GM19193 (cell line): ENCODE data around the gene CD209.

Experiments used
- POLR2A ChIP-seq: IDR thresholded peaks from 4 replicates; pipeline ENCODE4 v1.6.1; 2011; ENCODE audit not compliant: insufficient read depth, insufficient read length; ENCODE audit errors: extremely low read depth

Gene CD209

DNA sequence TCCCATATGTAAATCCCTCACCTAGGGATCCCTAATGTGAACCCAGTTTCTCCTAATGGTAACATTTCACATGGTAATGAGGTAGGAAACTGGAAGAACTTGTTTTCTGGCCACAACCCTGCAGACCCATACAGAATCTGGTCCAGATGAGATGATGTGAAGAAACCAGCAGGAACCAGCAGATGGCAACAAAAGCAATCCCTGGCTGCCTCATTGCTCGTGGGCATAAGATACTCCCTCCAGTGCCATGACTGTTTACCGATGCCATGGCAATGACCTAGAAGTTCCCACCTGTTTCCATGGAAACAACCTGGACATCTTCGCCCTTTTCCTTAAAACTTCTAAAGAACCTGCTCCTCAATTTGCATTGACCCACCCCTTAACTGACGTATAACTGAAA, 1.4 kb upstream of the CD209 start:
- TF ChIP-seq POLR2A = no peak

DNA sequence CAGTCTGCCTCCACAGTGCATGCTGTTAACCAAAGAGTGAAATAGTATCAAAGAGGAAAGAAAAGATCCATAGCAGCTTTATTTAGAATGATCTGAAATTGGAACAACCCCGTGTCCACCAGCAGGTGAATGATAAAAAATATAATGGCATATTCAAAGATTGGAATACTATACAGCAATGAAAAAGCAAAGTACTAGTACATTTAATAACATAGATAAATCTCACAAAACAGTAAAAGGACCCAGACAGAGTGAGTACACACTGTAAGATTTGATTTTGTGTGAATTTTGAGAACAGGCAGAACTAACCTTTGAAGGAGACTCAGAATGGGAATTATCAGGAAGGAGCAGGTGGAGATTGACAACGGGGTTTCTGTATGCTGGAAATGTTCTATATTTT, 837 bp upstream of the CD209 start:
- TF ChIP-seq POLR2A = no peak

DNA sequence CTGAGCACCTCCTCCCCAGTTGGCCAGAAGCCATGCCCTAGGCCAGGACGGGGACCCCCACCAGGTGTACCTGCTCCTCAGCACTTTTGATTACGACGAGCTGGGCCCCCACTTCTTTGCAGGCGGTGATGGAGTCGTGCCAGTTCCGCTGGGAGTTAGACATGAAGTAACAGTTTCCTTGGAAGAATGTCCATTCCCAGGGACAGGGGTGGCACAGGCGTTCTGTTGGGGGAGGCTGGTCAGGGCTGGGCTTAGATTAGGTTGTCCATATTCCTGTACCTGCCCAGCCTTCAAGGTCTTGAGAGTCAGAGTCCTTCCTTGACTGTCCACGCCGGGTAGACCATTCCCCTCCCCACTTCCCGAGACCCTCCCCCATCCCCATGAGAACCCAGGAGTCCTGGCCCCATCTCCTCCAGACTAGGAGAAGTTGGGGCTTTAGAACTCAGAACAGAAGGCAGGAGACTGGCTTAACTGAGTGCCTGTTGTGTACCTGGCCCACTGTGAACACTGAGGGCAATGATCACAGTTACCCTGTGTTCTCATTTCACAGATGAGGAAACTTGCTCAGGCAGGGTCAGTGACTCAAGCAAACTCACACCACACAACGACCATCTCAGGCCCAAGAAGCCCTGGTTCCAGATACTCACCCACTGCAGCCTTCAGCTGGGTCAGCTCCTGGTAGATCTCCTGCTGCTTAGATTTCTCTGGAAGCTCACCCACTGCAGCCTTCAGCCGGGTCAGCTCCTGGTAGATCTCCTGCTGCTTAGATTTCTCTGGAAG, 2.3 kb downstream of the CD209 start:
- TF ChIP-seq POLR2A = no peak

DNA sequence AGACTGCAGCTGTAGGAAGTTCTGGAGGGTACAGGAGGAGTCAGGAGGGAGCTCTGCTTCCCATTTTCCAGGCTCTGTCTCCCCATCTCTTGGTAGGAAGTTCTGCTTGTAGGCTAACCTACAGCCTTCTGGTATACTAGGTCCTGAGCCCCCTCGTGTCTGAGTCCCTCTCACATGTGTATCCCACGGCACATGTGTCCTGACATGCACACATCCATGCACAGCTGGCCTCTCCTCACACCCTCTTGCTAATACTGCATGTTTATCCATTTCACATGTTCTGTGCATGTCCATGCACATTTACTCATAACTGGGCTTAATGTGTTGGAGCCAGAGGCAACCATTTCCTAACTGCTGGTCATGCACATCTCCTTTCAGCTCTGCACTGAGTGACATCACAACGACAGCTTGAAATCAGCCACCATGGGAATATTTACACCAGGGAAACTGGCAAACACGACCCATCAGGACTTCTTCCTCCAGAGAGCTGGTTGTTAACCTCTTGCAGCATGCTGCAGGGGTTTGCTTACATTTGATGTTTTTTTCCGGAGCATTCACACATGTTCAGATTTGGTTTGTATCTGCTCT, 3.0 kb downstream of the CD209 start:
- no peak for TF ChIP-seq POLR2A

DNA sequence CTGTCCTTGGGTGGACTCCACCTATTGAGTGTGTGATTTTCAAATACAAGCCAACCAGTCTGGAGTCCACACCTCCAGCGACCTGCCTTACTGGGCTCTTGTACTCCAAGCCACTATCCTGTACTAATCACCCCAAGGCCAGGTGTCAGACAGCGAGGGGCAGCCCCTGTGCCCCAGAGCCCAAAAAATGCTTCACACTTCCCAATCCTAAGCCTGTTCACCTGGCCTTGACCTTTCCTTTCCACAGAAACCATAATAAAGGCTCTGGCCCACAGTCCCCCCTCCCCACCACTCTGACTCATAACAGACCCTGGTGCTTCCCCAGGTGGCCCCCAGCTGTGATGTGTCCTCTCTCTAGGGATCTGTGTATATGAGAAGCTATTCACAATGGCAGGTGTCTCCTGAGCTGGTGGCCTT, 3.9 kb downstream of the CD209 start:
- TF ChIP-seq POLR2A = no peak

DNA sequence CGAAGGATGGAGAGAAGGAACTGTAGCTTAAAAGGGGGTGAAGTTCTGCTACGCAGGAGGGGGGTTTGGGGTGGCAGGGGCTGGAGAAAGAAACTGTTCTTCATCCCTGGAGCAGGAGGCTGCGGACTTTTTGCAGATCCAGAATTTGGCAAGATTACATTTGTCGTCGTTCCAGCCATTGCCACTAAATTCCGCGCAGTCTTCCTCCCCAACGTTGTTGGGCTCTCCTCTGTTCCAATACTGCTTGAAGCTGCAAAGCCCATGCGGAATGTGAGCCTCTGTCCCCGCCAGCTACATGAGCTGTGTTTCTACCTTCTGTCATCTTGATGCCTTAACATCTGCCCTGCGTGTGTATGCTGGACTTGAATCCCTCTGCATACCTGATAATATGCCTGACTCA, 4.3 kb downstream of the CD209 start:
- no peak for TF ChIP-seq POLR2A

DNA sequence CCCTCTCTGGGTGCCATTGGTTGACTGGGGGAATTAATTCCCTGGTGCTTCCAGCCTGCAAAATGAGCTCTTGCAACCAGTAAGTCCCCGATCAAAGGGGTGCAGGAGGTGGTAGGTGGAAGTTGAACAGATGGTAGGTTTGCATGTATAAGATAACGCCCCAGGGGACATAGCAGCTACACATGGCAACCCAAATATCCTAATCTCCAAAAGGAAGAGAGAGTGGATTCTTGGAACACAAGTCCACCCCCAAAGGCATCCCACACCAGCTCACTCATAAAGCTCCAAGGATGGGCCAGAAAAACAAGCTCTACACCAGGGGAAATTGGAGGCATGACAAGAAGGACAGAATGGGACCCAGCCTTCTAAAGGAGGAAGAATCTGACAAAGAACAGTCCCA, 4.8 kb downstream of the CD209 start:
- TF ChIP-seq POLR2A = no peak

DNA sequence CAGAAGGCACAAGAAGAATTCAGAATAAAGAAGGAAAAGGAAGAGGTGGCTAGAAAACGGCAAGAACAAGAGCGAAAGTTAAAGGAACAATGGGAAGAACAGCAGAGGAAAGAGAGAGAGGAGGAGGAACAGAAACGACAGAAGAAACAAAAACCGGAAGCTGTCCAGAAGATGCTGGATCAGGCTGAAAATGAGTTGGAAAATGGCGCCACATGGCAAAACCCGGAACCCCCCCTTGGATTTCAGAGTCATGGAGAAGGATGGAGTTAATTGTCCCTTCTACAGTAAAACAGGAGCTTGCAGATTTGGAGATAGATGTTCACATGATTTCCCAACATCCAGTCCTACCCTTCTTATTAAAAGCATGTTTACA, 6.7 kb downstream of the CD209 start:
- no peak for TF ChIP-seq POLR2A

DNA sequence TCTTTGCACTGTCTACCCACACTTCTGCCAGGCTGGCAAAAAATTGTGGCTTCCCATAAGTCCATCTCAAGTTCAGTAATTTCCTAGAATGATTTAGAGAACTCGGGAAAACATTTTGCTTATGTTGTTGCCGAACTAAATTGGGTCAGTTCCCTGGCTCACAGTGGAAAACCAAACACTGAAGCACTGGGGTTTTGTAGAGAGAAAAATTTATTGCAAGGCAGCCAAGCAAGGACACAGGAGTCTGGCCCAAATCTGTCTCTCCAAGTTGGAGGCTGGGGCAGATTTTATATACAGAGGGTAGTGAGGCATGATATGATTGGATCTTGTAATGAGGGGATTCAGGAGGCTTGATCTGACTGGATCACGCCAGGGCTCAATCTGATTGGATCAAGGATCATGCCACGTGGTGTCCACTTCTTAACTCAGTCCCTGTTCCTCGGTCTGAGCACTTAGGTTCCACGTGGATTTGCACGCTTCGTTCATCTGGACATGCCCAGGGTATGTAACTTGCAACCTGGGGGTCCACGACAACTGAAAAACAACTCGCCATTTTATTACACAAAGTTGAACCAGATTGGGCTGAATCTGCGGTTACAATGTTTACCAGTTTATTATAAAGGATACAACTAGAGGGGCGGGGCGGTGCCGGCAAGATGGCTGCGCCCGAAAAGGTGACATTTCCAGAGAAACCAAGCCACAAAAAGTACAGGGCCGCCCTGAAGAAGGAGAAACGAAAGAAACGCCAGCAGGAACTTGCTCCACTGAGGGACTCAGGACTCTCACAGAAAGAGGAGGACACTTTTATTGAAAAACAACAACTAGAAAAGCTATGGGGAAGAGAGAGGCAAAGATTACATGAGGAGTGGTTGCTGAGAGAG, 7.3 kb downstream of the CD209 start:
- no peak for TF ChIP-seq POLR2A

DNA sequence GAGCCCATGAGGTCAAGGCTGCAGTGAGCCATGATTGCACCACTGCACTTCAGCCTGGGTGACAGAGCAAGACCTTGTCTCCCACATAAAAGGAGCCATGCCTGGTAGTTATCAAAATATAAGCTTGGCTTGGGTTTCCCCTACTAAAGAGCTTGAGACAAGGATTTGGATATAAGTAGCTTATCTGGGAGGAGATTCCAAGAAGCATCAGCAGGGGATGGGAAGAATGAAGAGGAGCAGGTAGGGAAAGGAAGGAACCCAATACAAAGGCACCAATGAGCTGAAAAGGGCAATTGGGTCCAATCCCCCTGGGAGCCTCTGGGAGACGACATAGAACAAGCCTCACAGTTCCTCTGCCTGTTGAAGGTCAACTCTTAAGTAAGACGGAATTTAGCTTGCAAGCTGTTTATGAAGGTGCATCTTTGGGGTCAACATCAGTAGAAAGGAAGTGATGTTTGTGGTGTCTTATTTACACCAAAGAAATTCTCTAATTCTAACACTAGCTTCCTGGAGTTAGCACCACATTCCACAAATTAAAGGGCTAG, 8.1 kb downstream of the CD209 start:
- no peak for TF ChIP-seq POLR2A

DNA sequence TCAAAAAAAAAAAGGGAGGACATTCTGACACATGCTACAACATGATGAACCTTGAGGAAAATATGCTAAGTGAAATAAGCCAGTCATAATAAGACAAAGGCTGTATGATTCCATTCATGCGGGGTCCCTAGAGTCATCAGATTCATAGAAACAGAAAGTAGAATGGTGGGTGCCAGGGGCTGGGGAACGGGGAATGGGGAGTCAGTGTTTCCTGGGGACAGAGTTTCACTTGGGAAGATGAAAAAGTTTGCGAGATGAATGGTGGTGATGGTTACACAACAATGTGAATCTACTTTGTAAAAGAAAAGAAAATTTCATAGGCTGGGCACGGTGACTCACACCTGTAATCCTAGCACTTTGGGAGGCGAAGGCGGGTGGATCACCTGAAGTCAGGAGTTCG, 9.3 kb downstream of the CD209 start:
- TF ChIP-seq POLR2A = no peak

DNA sequence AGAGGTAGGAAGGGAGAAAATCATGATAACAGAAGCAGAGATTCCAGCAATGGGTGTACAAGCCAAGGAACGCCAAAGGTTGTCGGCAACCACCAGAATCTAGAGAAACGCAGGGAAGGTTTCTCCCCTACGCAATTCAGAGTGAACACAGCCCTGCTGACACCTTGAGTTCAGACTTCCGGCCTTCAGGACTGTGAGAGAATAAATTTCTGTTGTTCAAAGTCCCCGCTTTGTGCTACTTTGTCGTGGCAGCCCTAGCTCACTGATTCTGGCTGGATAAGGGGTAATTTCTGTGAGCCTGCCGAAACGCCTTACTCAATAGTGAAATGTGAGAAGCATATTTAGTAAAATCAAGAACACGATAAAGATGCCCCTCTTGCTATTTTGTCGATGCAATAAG, 10.1 kb downstream of the CD209 start:
- no peak for TF ChIP-seq POLR2A

DNA sequence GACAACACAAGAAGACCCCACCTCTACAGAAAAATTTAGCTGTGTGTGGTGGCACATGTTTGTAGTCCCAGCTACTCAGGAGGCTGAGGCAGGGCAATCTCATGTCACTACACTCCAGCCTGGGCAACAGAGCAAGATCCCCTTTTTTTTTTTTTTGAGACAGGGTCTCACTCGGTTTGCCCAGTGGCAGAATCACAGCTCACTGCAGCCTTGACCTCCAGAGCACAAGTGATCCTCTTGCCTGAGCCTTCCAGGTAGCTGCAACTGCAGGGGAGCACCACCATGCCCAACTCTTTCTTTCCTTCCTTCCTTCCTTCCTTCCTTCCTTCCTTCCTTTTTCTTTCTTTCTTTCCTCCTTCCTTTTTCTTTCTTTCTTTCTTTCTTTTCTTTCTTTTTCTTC, 11.2 kb downstream of the CD209 start:
- no peak for TF ChIP-seq POLR2A

DNA sequence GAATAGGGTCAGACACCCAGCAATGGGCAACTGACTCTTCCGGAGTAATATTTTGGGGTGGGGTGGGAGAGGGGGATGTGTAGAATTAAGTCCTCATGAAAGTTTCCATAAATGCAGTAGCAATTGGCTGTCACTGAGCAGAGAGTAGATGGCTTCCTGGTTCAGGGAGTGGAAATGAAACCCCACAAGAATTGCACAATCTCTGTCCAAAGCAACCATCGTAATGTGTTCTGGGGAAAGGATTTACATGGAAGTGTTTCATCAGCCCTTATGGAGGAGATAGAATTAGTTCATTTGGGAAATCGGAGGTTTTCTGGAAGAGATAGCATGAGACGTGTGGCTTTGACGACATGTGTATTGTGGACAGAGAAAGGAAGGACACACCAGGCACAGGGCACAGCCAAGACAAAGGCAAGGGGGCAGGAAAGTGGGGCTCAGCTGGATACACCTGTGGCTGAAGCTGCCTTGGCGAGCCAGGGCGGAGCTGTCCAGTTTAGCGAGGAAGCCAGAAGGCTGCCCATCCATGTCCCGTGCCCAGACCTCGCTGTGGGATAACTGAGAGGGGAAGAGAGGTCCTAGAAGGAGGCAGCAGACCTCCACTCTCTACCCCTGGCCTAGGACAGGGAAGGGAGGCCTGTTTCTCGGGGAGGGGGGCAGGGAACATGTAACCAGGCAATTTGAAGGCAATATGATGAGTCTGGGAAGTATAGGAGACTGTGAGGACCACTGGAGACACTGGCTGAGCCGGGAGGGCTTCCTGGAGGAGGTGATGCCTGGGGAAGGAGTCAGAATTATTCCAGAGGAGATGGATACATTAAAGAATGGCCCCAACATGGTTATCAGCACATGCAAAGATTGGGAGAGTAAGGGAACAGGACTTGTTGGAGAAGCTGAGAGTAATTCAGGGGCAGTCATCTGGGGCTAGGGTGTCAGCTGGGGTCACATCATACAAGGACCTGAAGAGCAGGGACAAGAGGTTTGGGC, 12.8 kb downstream of the CD209 start:
- no peak for TF ChIP-seq POLR2A
